OCI-LY7 (cell line): ENCODE data around the gene PAPSS1. TPM values are rescaled to one million over a fixed set of nuclear protein-coding genes. Genes with fewer than 3 reads are reported as not detected.
A peak's percentile ranks its signal among the peaks of the same experiment; 100 is the strongest.
"Not testable (repeated sequence)": the region's sequence is repeated elsewhere in the genome, so short reads cannot be mapped to it uniquely, and the experiment has no call there.

Experiments used
- BruUV-seq: library from RNA; stranded (reverse); fragments of 400-500 nt; replicated peaks from 2 replicates; lab custom pipeline; 2021; lab: Mats Ljungman, UMichigan
- CTCF ChIA-PET: fragments of 300-600 bp; sonication (Branson Sonifier 250); formaldehyde crosslinking; loops from one replicate; lab custom pipeline; 2022; ENCODE audit warnings: antibody characterized with exemption; ENCODE audit not compliant: unreplicated experiment; lab: Charles Lee
- POLR2A ChIA-PET: fragments of 300-600 bp; sonication (Branson Sonifier 250); formaldehyde crosslinking; loops from one replicate; lab custom pipeline; 2022; ENCODE audit warnings: antibody characterized with exemption; lab: Charles Lee
- DNase-seq: peaks from one replicate; pipeline ENCODE4 v3.0.0-alpha.2; 2015; ENCODE audit warnings: low spot score
- H2AFZ ChIP-seq: fragments of 200-600 bp; sonication (generic), shearing (Covaris generic); 2 replicates; pipeline ENCODE4 v1.6.1; 2014; ENCODE audit warnings: mild to moderate bottlenecking, antibody characterized with exemption, low read length, moderate library complexity
- H3K27ac ChIP-seq: fragments of 200-600 bp; sonication (generic); 2 replicates; pipeline ENCODE4 v1.5.1; 2014; ENCODE audit warnings: mixed run types, low read depth, mild to moderate bottlenecking, moderate library complexity, low read length, inconsistent platforms; ENCODE audit not compliant: poor library complexity, severe bottlenecking
- H3K36me3 ChIP-seq: fragments of 200-600 bp; sonication (generic); 2 replicates; pipeline ENCODE4 v1.6.1; 2014; ENCODE audit warnings: mild to moderate bottlenecking, antibody characterized with exemption, low read length, moderate library complexity, mixed read lengths; ENCODE audit not compliant: insufficient read depth
- H3K4me1 ChIP-seq: fragments of 200-600 bp; sonication (generic); 2 replicates; pipeline ENCODE4 v1.5.1; 2014; ENCODE audit warnings: mild to moderate bottlenecking, low read length; ENCODE audit not compliant: insufficient read depth, poor library complexity, severe bottlenecking
- H3K4me2 ChIP-seq: fragments of 200-600 bp; sonication (generic); 2 replicates; pipeline ENCODE4 v1.6.1; 2014; ENCODE audit warnings: mild to moderate bottlenecking, low read length
- H3K4me3 ChIP-seq: fragments of 200-600 bp; sonication (generic); 2 replicates; pipeline ENCODE4 v1.5.1; 2014; ENCODE audit warnings: mild to moderate bottlenecking, low read depth, low read length; ENCODE audit not compliant: poor library complexity, severe bottlenecking
- H3K79me2 ChIP-seq: fragments of 200-600 bp; sonication (generic); 2 replicates; pipeline ENCODE4 v1.6.1; 2016; ENCODE audit warnings: low read depth, mild to moderate bottlenecking, low read length, moderate library complexity, mixed read lengths; ENCODE audit not compliant: insufficient read depth
- H3K9me2 ChIP-seq: fragments of 200-600 bp; sonication (generic); 2 replicates; pipeline ENCODE4 v1.6.1; 2016; ENCODE audit warnings: mild to moderate bottlenecking, low read length, mixed read lengths; ENCODE audit not compliant: insufficient read depth
- H3K9me3 ChIP-seq: fragments of 200-600 bp; sonication (generic); 2 replicates; pipeline ENCODE4 v1.6.1; 2014; ENCODE audit warnings: mild to moderate bottlenecking, mixed run types, low read length, mixed read lengths
- H4K20me1 ChIP-seq: fragments of 200-600 bp; sonication (generic); 2 replicates; pipeline ENCODE4 v1.6.1; 2014; ENCODE audit warnings: mild to moderate bottlenecking, antibody characterized with exemption, low read length, moderate library complexity, mixed read lengths; ENCODE audit not compliant: insufficient read depth
- EZH2phosphoT487 ChIP-seq: fragments of 200-600 bp; sonication (generic); IDR thresholded peaks from 2 replicates; pipeline ENCODE4 v1.6.1; 2018; ENCODE audit warnings: low read depth, borderline replicate concordance, mild to moderate bottlenecking, mixed run types, antibody characterized with exemption, low read length, moderate library complexity, mixed read lengths
- intact Hi-C: fragments of 100-400 bp; cut with micrococcal nuclease; formaldehyde crosslinking; loops from one replicate; pipeline ENCODE4 v1.10.0; 2022; ENCODE audit not compliant: unreplicated experiment
- total RNA-seq, 2 experiments: library from RNA; depleted of rRNA in 1 of 2; stranded (reverse); fragments of >200 nt in 1 of 2; shearing (Covaris generic) in 1 of 2; gene quantifications; 2 replicates each; pipeline ENCODE4 v1.2.3, GENCODE V29; 2014 to 2022
- TF ChIP-seq, protein P1 (sequence below): fragments of 200-600 bp; sonication (generic); conservative IDR thresholded peaks from 2 replicates; pipeline ENCODE4 v1.5.1; 2014; ENCODE audit warnings: mild to moderate bottlenecking, antibody characterized with exemption, low read length, moderate library complexity, mixed read lengths

Gene PAPSS1
- total RNA-seq, 2 experiments from 2014 or later = 62.0 to 118 TPM

DNA sequence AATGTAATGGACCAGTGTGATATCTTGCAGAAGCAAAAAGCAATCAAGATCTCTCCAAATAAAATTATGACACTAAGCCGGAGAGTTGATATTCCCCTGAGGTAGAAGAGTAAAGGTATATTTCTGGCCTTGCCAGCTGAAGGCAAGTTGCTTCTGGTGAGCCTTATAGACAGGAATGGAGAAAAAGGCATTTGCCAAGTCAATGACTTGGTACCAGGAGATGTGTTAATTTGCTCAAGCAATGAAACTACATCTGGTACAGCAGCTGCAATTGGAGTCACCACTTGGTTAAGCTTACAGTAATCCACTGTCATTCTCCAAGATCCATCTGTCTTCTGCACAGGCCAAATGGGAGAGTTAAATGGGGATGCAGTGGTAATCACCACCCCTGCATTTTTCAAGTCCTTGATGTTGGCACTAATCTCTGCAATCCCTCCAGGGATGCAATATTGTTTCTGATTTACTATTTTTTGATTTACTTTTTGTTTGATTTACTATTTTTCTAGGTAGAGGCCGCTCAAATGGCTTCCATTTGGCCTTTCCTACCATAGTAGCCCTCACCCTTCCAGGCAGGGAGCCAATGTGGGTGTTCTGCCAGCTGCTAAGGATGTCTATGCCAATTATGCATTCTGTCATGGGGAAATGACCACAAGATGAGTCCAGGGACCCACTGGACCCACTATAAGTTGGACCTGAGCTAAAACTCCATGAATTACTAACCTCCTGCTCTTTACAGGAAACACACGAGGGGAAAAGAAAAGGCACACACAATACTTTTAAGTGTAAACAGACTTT, 6.3 kb upstream of the PAPSS1 start:
- DNase-seq, H3K4me2 ChIP-seq, CTCF ChIA-PET, H3K9me2 ChIP-seq, H3K27ac ChIP-seq, H3K36me3 ChIP-seq, H2AFZ ChIP-seq, H3K9me3 ChIP-seq, H3K79me2 ChIP-seq, H3K4me3 ChIP-seq, intact Hi-C loops, H4K20me1 ChIP-seq, BruUV-seq: not testable (repeated sequence)
- peaks cover 16% of the 10 kb centered on the region for H3K4me1 ChIP-seq
- POLR2A ChIA-PET = interaction anchor here (0.7 kb wide), 1 partner anchor 19 kb away, joined by 4 read pairs; no protein-coding TSS in a partner anchor

DNA sequence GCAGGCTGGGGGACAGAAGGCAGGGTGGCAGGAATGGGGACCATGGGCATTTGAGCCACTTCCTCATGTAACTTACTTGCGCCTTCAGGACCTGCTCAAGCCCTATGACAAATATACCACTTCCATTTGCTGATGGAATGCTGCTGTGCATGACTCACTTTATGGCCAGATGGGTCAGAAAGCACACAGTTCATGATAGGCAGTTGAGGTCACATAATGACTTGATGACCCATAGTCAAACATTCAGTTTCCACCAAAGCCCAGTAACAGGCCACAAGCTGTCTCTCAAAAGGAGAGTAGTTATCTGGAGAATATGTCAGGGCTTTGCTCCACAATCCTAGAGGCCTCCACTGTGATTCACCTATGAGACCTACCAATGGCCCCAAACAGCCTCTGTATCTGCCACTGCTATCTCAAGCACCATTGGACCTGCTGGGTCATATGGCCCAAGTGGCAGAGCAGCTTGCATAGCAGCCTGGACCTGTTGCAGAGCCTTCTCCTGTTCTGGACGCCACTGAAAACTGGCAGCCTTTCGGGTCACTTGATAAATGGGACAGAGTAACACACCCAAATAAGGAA, 5.3 kb upstream of the PAPSS1 start:
- Histone ChIP-seq H3K4me3 (no peak overlapping the region), H2AFZ (no peak overlapping the region), H3K79me2 (no peaks in the 10 kb centered on the region), H3K9me3 (no peaks in the 10 kb centered on the region), H3K36me3 (no peaks in the 10 kb centered on the region), H3K9me2 (no peaks in the 10 kb centered on the region), H3K4me1 (peaks cover 18% of the 10 kb centered on the region), H3K27ac (no peak overlapping the region), H4K20me1 (no peaks in the 10 kb centered on the region), H3K4me2 (no peak overlapping the region)
- ChIA-PET CTCF (no interaction called here), POLR2A (no interaction called here)
- no peak for TF ChIP-seq EZH2phosphoT487
- TF ChIP-seq, protein P1, sequence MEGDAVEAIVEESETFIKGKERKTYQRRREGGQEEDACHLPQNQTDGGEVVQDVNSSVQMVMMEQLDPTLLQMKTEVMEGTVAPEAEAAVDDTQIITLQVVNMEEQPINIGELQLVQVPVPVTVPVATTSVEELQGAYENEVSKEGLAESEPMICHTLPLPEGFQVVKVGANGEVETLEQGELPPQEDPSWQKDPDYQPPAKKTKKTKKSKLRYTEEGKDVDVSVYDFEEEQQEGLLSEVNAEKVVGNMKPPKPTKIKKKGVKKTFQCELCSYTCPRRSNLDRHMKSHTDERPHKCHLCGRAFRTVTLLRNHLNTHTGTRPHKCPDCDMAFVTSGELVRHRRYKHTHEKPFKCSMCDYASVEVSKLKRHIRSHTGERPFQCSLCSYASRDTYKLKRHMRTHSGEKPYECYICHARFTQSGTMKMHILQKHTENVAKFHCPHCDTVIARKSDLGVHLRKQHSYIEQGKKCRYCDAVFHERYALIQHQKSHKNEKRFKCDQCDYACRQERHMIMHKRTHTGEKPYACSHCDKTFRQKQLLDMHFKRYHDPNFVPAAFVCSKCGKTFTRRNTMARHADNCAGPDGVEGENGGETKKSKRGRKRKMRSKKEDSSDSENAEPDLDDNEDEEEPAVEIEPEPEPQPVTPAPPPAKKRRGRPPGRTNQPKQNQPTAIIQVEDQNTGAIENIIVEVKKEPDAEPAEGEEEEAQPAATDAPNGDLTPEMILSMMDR = no peak
- no peak for DNase-seq
- BruUV-seq = no TSS peak
- intact Hi-C loops = no loop called here

DNA sequence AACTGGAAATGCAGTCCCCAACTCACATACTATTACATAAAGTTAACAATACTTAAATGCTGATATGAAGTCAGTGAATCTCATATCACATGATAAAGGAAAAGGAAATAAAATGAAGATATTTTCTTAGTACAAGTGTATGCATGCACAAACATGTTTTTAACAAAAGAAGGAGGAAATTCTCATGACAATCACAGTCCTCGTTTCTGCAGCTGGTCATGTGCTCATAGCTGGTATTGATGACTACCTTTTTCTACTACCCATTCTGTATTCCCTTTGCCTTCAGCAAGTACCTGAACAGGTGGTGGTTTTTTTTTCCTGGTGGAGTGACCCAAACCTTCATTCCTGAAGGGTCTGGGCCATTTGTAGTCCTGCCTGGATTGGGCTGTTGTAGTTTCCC, 3.3 kb upstream of the PAPSS1 start:
- Histone ChIP-seq H3K4me1 (peaks cover 18% of the 10 kb centered on the region), H2AFZ (peak overlapping the region; percentile 20; the same call in 1 of the 2 replicates), H3K79me2 (peaks cover 15% of the 10 kb centered on the region)
- H3K36me3 ChIP-seq, H3K9me3 ChIP-seq, CTCF ChIA-PET, BruUV-seq, DNase-seq, H4K20me1 ChIP-seq, H3K4me3 ChIP-seq, H3K9me2 ChIP-seq, POLR2A ChIA-PET, H3K4me2 ChIP-seq, H3K27ac ChIP-seq: not testable (repeated sequence)
- intact Hi-C loops = loop anchor here (5.0 kb wide), 1 partner anchor 1406 kb away; the partner anchor contains the start of genes AIMP1 and TBCK
